Mesenchymal stem cell (in vitro differentiated cells and primary cell): Measurements from ENCODE around the gene RIMS3.

Experiments used
- DNase-seq: peaks from one replicate; pipeline ENCODE4 v3.0.0-alpha.2; 2013
- H2AFZ ChIP-seq: one replicate; pipeline ENCODE4 v1.6.1; 2013; ENCODE audit warnings: low read depth, mild to moderate bottlenecking, control low read depth, inconsistent platforms, low read length, moderate library complexity
- H2AK5ac ChIP-seq: 2 replicates; pipeline ENCODE4 v1.6.1; 2013; ENCODE audit warnings: low read length, moderate library complexity, mild to moderate bottlenecking, inconsistent platforms; ENCODE audit not compliant: severe bottlenecking
- H2BK120ac ChIP-seq: one replicate; pipeline ENCODE4 v1.6.1; 2013; ENCODE audit warnings: low read depth, mild to moderate bottlenecking, inconsistent platforms, low read length, moderate library complexity
- H2BK12ac ChIP-seq, 2 experiments: one replicate each; pipeline ENCODE4 v1.6.1; 2013; ENCODE audit warnings: inconsistent platforms in 2 of 2, low read length in 2 of 2, mild to moderate bottlenecking in 2 of 2, moderate library complexity in 2 of 2, control low read depth in 1 of 2
- H2BK15ac ChIP-seq: one replicate; pipeline ENCODE4 v1.6.1; 2013; ENCODE audit warnings: mild to moderate bottlenecking, low read depth, inconsistent platforms; ENCODE audit not compliant: poor library complexity, severe bottlenecking
- H2BK5ac ChIP-seq: 2 replicates; pipeline ENCODE4 v1.6.1; 2013; ENCODE audit warnings: low read depth, mild to moderate bottlenecking, low read length, control low read depth, inconsistent platforms; ENCODE audit not compliant: poor library complexity, severe bottlenecking
- H3K14ac ChIP-seq, 2 experiments: one replicate each; pipeline ENCODE4 v1.6.1; 2013; ENCODE audit warnings: inconsistent platforms in 2 of 2, low read length in 2 of 2, control low read depth in 1 of 2, mild to moderate bottlenecking in 1 of 2, moderate library complexity in 1 of 2
- H3K18ac ChIP-seq, 2 experiments: one replicate each; pipeline ENCODE4 v1.6.1; 2013; ENCODE audit warnings: inconsistent platforms in 2 of 2, low read length in 2 of 2, control low read depth in 1 of 2, low read depth in 1 of 2, mild to moderate bottlenecking in 1 of 2
- H3K23ac ChIP-seq, 2 experiments: one replicate each; pipeline ENCODE4 v1.6.1; 2013; ENCODE audit warnings: inconsistent platforms in 2 of 2, low read length in 2 of 2, mild to moderate bottlenecking in 2 of 2, moderate library complexity in 2 of 2, control low read depth in 1 of 2
- H3K27ac ChIP-seq: 2 replicates; pipeline ENCODE4 v1.5.1; 2013; ENCODE audit warnings: mild to moderate bottlenecking, moderate library complexity, low read length, control low read depth, inconsistent platforms; ENCODE audit not compliant: poor library complexity, severe bottlenecking
- H3K27me3 ChIP-seq, 2 experiments: 2 replicates each; pipeline versions ENCODE4 v1.6.1 to v1.7.0; 2013; ENCODE audit warnings: low read length in 2 of 2, mild to moderate bottlenecking in 2 of 2, moderate library complexity in 2 of 2, control low read depth in 1 of 2, inconsistent platforms in 1 of 2; ENCODE audit not compliant: control insufficient read depth in 1 of 2, insufficient read depth in 1 of 2
- H3K36me3 ChIP-seq, 2 experiments: 2 replicates each; pipeline versions ENCODE4 v1.6.1 to v1.7.0; 2013; ENCODE audit warnings: low read length in 2 of 2, control low read depth in 1 of 2, inconsistent platforms in 1 of 2, low read depth in 1 of 2, mild to moderate bottlenecking in 1 of 2; ENCODE audit not compliant: insufficient read depth in 2 of 2, control insufficient read depth in 1 of 2
- H3K4ac ChIP-seq, 2 experiments: one replicate each; pipeline ENCODE4 v1.6.1; 2013; ENCODE audit warnings: inconsistent platforms in 2 of 2, low read length in 2 of 2, mild to moderate bottlenecking in 2 of 2, moderate library complexity in 2 of 2, control low read depth in 1 of 2, low read depth in 1 of 2
- H3K4me1 ChIP-seq: 2 replicates; pipeline ENCODE4 v1.6.1; 2013; ENCODE audit warnings: low read depth, low read length, control low read depth; ENCODE audit not compliant: control insufficient read depth, insufficient read depth
- H3K4me2 ChIP-seq: 2 replicates; pipeline ENCODE4 v1.6.1; 2013; ENCODE audit warnings: low read length, mild to moderate bottlenecking, inconsistent platforms; ENCODE audit not compliant: poor library complexity, severe bottlenecking
- H3K4me3 ChIP-seq, 2 experiments: 2 replicates each; pipeline versions ENCODE4 v1.5.1 to v1.7.0; 2013; ENCODE audit warnings: low read length in 2 of 2, mild to moderate bottlenecking in 2 of 2, control low read depth in 1 of 2, low read depth in 1 of 2; ENCODE audit not compliant: insufficient read depth in 1 of 2
- H3K79me1 ChIP-seq: replicated peaks from 2 replicates; pipeline ENCODE4 v1.6.1; 2013; ENCODE audit warnings: mild to moderate bottlenecking, control low read depth, low read length, inconsistent platforms; ENCODE audit not compliant: poor library complexity, severe bottlenecking
- H3K9ac ChIP-seq: 2 replicates; pipeline ENCODE4 v1.7.0; 2013; ENCODE audit warnings: mild to moderate bottlenecking, low read length, moderate library complexity
- H3K9me3 ChIP-seq: 2 replicates; pipeline ENCODE4 v1.7.0; 2013; ENCODE audit warnings: mild to moderate bottlenecking, low read length; ENCODE audit not compliant: control insufficient read depth
- H4K8ac ChIP-seq: one replicate; pipeline ENCODE4 v1.6.1; 2013; ENCODE audit warnings: inconsistent platforms, mild to moderate bottlenecking, low read length, moderate library complexity
- H4K91ac ChIP-seq: one replicate; pipeline ENCODE4 v1.6.1; 2013; ENCODE audit warnings: mild to moderate bottlenecking, low read length, inconsistent platforms
- WGBS: methylation state at CpG from one replicate; pipeline ENCODE4 v1.1.7; 2013; ENCODE audit warnings: mixed read lengths; 5-methylcytosine and 5-hydroxymethylcytosine counted together

Gene RIMS3

GRCh38 chr1:40648200-40648599 lies 17.3 kb downstream of the RIMS3 start:
- Histone ChIP-seq H4K91ac (no peak overlapping the region), H3K4ac (no peak overlapping the region), H3K4me2 (no peak overlapping the region), H3K79me1 (no peaks in the 10 kb centered on the region), H3K9me3 (no peaks in the 10 kb centered on the region), H3K18ac (no peak overlapping the region), H2AFZ (no peak overlapping the region), H3K4me1 (peaks cover 2% of the 10 kb centered on the region), H3K27ac (no peak overlapping the region), H3K23ac (no peak overlapping the region), H4K8ac (no peak overlapping the region), H2BK15ac (no peak overlapping the region), H2BK120ac (no peak overlapping the region), H2BK5ac (no peak overlapping the region), H3K9ac (no peak overlapping the region), H2AK5ac (no peak overlapping the region), H2BK12ac (no peak overlapping the region), H3K14ac (no peak overlapping the region), H3K27me3 (peaks cover 34 to 45% of the 10 kb centered on the region in 2 experiments), H3K4me3 (no peak overlapping the region), H3K36me3 (no peaks in the 10 kb centered on the region)
- DNase-seq, result no peak
- 48% methylated on average over 2 of the region's 3 CpGs for WGBS

- no peak overlapping the region for H4K8ac ChIP-seq
- H4K91ac ChIP-seq, result no peak overlapping the region
- H3K18ac ChIP-seq, result no peak overlapping the region
- no peak overlapping the region for H2BK120ac ChIP-seq
- no peak overlapping the region for H3K4ac ChIP-seq
- H3K27me3 ChIP-seq, result peaks cover 18 to 28% of the 10 kb centered on the region in 2 experiments
- H3K4me1 ChIP-seq, result peaks cover 2% of the 10 kb centered on the region
- H3K4me3 ChIP-seq, result peak overlapping the region in 1 of 2 experiments; percentile 8
- peak overlapping the region; percentile 17 for H3K9ac ChIP-seq
- no peak overlapping the region for H3K14ac ChIP-seq
- no peak overlapping the region for H3K4me2 ChIP-seq
- 70% methylated on average over 5 of the region's 5 CpGs for WGBS
- H3K23ac ChIP-seq, result no peak overlapping the region
- peak; percentile 52 for DNase-seq
- no peak overlapping the region for H2BK5ac ChIP-seq
- H3K36me3 ChIP-seq, result no peaks in the 10 kb centered on the region
- H3K27ac ChIP-seq, result no peak overlapping the region
- H2AK5ac ChIP-seq, result no peak overlapping the region
- no peak overlapping the region for H2BK12ac ChIP-seq
- H2BK15ac ChIP-seq, result no peak overlapping the region
- no peaks in the 10 kb centered on the region for H3K79me1 ChIP-seq
- peaks cover 3% of the 10 kb centered on the region for H3K9me3 ChIP-seq
- H2AFZ ChIP-seq, result no peak overlapping the region
These were observed 19.2 kb downstream of the RIMS3 start for GRCh38 chr1:40646315-40646714.

- Histone ChIP-seq H2BK12ac (no peak overlapping the region), H2BK15ac (no peak overlapping the region), H3K4me3 (no peak overlapping the region), H3K79me1 (no peaks in the 10 kb centered on the region), H3K4me2 (no peak overlapping the region), H3K4ac (no peak overlapping the region), H2AK5ac (no peak overlapping the region), H2AFZ (no peak overlapping the region), H3K27me3 (peaks cover 18 to 29% of the 10 kb centered on the region in 2 experiments), H4K91ac (no peak overlapping the region), H3K9ac (no peak overlapping the region), H3K18ac (no peak overlapping the region), H3K23ac (no peak overlapping the region), H2BK120ac (no peak overlapping the region), H3K36me3 (no peaks in the 10 kb centered on the region), H3K14ac (no peak overlapping the region), H4K8ac (no peak overlapping the region), H3K27ac (no peak overlapping the region), H3K9me3 (peaks cover 3% of the 10 kb centered on the region), H3K4me1 (peaks cover 2% of the 10 kb centered on the region), H2BK5ac (no peak overlapping the region)
- 70% methylated on average over 5 of the region's 5 CpGs for WGBS
- DNase-seq, result no peak
These were observed 20.3 kb downstream of the RIMS3 start for GRCh38 chr1:40645118-40645680.

- Histone ChIP-seq H3K14ac (no peak overlapping the region), H2BK15ac (no peak overlapping the region), H3K4me3 (no peak overlapping the region), H3K4me2 (no peak overlapping the region), H4K91ac (no peak overlapping the region), H3K4ac (no peak overlapping the region), H2BK120ac (no peak overlapping the region), H3K27ac (no peak overlapping the region), H3K4me1 (no peaks in the 10 kb centered on the region), H3K9me3 (peaks cover 3% of the 10 kb centered on the region), H3K18ac (no peak overlapping the region), H2BK5ac (no peak overlapping the region), H3K9ac (no peak overlapping the region), H4K8ac (no peak overlapping the region), H3K27me3 (peaks cover 14 to 17% of the 10 kb centered on the region in 2 experiments), H3K36me3 (no peaks in the 10 kb centered on the region), H3K79me1 (no peaks in the 10 kb centered on the region), H2AFZ (no peak overlapping the region), H2BK12ac (no peak overlapping the region), H2AK5ac (no peak overlapping the region), H3K23ac (no peak overlapping the region)
- 91% methylated on average over 18 of the region's 18 CpGs for whole genome bisulfite sequencing
- no peak for DNase-seq
These were observed 23.8 kb downstream of the RIMS3 start for GRCh38 chr1:40641601-40642242.
